ENCODE data around the gene RAP1GAP2.

Gene RAP1GAP2

DNA sequence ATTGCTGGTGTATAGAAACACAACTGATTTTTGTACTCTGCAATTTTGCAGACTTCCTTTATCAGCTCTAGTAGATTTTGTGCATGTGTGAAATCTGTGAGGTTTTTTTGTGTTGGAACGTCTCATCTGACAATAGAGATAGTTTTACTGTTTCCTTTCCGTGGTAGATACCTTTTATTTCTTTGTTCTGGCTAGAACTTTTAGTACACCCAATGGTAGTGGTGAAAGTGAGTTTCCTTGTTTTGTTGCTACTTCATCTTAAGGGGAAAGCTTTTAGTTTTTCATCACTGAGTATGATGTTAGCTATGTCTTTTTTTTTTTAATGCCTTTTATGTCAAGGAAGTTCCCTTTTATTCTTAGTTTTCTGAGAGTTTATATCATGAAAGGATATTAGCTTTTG lies 149.1 kb downstream of the RAP1GAP2 start:
- CTCF ChIA-PET = interaction anchor here (1.0 kb wide), 2 partner anchors 96 to 97 kb away, joined by 3 to 5 read pairs; no protein-coding TSS in a partner anchor

DNA sequence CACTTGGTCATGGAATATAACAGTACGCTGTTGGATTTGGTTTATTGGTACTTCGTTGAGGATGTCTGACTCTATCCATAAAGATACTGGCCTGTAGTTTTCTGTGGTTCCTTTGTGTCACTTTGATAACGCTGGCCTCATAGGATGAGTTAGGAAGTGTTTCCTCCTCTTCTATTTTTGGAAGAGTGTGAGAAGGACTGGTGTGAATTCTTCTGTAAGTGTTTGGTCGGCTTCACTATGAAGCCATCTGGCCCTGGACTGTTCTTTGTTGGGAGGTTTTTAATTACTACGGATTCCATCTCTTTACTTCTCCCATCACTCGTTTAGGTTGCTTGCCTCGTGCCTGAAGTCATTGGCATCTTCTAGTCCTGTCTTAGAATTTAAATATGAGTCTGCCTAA lies 149.9 kb downstream of the RAP1GAP2 start:
- DNase-seq (ENCODE audit: extremely low spot score) = no peak
- POLR2A ChIA-PET = no interaction called here
- CTCF ChIA-PET = no interaction called here
- TF ChIP-seq TARDBP (IDR thresholded peaks at IDR 0.05) (no peak), CTBP1 (IDR thresholded peaks at IDR 0.05; ENCODE audit: borderline replicate concordance) (no peak), LEF1 (IDR thresholded peaks at IDR 0.05; ENCODE audit: borderline replicate concordance) (no peak), FOXM1 (IDR thresholded peaks at IDR 0.05; ENCODE audit: borderline replicate concordance) (no peak), SP1 (IDR thresholded peaks at IDR 0.05) (no peak), FOXK2 (IDR thresholded peaks at IDR 0.05) (no peak), L3MBTL2 (conservative IDR thresholded peaks at IDR 0.05) (no peak), ZNF384 (IDR thresholded peaks at IDR 0.05) (no peak), ARNT (IDR thresholded peaks at IDR 0.05) (no peak), SUZ12 (IDR thresholded peaks at IDR 0.05) (no peak), BHLHE40 (IDR thresholded peaks at IDR 0.05; ENCODE audit: borderline replicate concordance) (no peak), ELF4 (IDR thresholded peaks at IDR 0.05) (no peak), HDGF (IDR thresholded peaks at IDR 0.05; ENCODE audit: borderline replicate concordance) (no peak), FOXA1 (IDR thresholded peaks at IDR 0.05) (no peak), NFRKB (IDR thresholded peaks at IDR 0.05) (no peak)
- TF ChIP-seq, protein P1, sequence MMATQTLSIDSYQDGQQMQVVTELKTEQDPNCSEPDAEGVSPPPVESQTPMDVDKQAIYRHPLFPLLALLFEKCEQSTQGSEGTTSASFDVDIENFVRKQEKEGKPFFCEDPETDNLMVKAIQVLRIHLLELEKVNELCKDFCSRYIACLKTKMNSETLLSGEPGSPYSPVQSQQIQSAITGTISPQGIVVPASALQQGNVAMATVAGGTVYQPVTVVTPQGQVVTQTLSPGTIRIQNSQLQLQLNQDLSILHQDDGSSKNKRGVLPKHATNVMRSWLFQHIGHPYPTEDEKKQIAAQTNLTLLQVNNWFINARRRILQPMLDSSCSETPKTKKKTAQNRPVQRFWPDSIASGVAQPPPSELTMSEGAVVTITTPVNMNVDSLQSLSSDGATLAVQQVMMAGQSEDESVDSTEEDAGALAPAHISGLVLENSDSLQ (IDR thresholded peaks at IDR 0.05) = no peak

More for the DNA sequence above, 149.1 kb downstream of the RAP1GAP2 start:
- no peak for TF ChIP-seq HDGF (IDR thresholded peaks at IDR 0.05; ENCODE audit: borderline replicate concordance)
- no peak for TF ChIP-seq FOXK2 (IDR thresholded peaks at IDR 0.05)
- no peak for DNase-seq (ENCODE audit: extremely low spot score)
- POLR2A ChIA-PET = no interaction called here

DNA sequence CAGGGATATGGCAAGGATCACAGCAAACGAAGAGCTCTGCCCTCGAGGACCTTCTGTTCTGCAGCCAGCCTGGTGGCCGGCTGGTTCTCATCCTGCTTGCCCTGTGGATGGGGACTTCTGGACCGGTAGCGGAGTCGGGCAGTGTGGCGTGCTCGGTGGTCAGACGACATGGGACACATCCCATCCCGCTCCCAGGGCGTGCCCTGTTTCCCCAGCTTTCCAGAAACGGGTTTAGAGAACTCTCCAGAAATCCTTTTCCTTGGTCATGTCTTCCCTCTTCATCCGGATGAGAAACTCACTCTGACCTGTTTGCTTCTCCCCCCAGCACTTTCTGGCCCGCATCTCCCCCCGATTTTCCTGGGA lies 151.3 kb downstream of the RAP1GAP2 start:
- POLR2A ChIA-PET = no interaction called here

DNA sequence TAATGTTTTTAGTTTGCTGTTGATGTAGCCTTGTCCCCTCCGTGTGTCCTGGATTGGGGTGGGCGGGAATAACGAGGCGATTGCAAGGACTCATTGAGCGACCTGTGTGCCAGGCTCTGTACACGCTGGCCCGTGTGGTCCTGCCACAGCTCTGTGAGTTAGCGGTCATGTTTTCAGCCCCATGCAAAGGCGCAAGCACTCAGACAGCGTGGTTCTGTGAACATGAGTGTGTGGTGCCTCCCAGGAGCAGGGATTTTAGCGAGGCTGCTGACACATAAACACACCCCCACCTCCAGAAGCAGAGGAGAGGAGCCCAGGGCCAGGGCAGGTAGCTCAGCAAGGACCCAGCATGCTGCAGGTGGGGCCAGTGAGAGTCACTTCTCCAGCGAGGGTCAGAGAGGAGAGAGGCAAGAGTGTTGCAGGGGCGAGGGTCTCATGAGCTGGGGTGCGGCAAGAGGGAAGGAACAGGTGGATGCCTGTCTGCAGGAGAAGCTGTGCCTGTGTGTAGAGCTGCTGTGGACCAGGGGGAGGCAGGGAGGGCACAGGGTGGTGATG lies 151.8 kb downstream of the RAP1GAP2 start:
- no peak for TF ChIP-seq SUZ12 (IDR thresholded peaks at IDR 0.05)
- no peak for TF ChIP-seq LEF1 (IDR thresholded peaks at IDR 0.05; ENCODE audit: borderline replicate concordance)
- TF ChIP-seq ARNT (IDR thresholded peaks at IDR 0.05) = no peak
- TF ChIP-seq FOXA1 (IDR thresholded peaks at IDR 0.05) = no peak
- TF ChIP-seq, protein P1 (IDR thresholded peaks at IDR 0.05) = no peak
- TF ChIP-seq L3MBTL2 (conservative IDR thresholded peaks at IDR 0.05) = no peak
- no peak for TF ChIP-seq BHLHE40 (IDR thresholded peaks at IDR 0.05; ENCODE audit: borderline replicate concordance)
- no peak for TF ChIP-seq ELF4 (IDR thresholded peaks at IDR 0.05)
- no peak for TF ChIP-seq SP1 (IDR thresholded peaks at IDR 0.05)
- no peak for TF ChIP-seq ZNF384 (IDR thresholded peaks at IDR 0.05)
- TF ChIP-seq NFRKB (IDR thresholded peaks at IDR 0.05) = no peak
- TF ChIP-seq TARDBP (IDR thresholded peaks at IDR 0.05) = no peak
- TF ChIP-seq HDGF (IDR thresholded peaks at IDR 0.05; ENCODE audit: borderline replicate concordance) = no peak
- no peak for TF ChIP-seq CTBP1 (IDR thresholded peaks at IDR 0.05; ENCODE audit: borderline replicate concordance)
- TF ChIP-seq FOXK2 (IDR thresholded peaks at IDR 0.05) = no peak
- TF ChIP-seq FOXM1 (IDR thresholded peaks at IDR 0.05; ENCODE audit: borderline replicate concordance) = no peak
- no peak for DNase-seq (ENCODE audit: extremely low spot score)
- ChIA-PET POLR2A (no interaction called here), CTCF (interaction anchor here (1.4 kb wide), 1 partner anchor 18 kb away, joined by 4 read pairs; no protein-coding TSS in a partner anchor)

More for the DNA sequence above, 151.3 kb downstream of the RAP1GAP2 start:
- DNase-seq (ENCODE audit: extremely low spot score) = no peak
- CTCF ChIA-PET = interaction anchor here (1.4 kb wide), 1 partner anchor 18 kb away, joined by 4 read pairs; no protein-coding TSS in a partner anchor
- no peak for TF ChIP-seq FOXM1 (IDR thresholded peaks at IDR 0.05; ENCODE audit: borderline replicate concordance)
- TF ChIP-seq SP1 (IDR thresholded peaks at IDR 0.05) = no peak
- no peak for TF ChIP-seq LEF1 (IDR thresholded peaks at IDR 0.05; ENCODE audit: borderline replicate concordance)
- no peak for TF ChIP-seq TARDBP (IDR thresholded peaks at IDR 0.05)
- TF ChIP-seq ZNF384 (IDR thresholded peaks at IDR 0.05) = no peak
- no peak for TF ChIP-seq SUZ12 (IDR thresholded peaks at IDR 0.05)
- TF ChIP-seq, protein P1 (IDR thresholded peaks at IDR 0.05) = no peak

DNA sequence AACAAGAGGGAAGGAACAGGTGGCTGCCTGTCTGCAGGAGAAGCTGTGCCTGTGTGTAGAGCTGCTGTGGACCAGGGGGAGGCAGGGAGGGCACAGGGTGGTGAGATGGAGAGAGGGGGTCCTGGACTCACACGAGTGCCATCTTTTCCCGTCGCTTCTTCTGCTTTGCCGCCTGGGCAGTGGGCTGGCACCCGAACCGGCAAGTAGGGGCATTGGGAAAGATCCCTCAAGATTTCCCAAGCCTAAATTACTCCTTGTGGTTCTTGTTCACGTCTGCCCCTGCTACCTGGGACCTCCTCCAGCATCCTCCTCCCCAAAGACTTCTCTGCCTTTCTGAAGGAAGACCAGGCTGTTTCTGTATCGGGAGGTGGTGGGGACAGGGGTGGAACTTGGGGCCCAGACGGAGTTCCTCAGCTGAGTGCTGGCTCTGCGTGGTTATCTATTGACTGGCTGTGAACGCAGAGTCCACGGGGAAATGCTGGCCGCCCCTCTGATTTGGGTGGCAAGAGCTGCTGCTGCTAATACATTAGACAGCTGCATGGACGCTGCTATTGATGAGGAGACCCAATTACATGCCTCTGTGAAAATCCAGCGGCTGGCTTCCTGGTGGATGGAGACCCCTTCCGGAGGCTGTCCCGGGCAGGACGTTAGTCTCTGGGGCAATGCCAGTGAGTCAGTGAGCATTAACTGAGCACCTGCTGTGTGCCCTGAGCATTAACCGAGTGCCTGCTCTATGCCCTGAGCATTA lies 152.7 kb downstream of the RAP1GAP2 start:
- DNase-seq (ENCODE audit: extremely low spot score) = no peak
- POLR2A ChIA-PET = no interaction called here
- no peak for TF ChIP-seq TARDBP (IDR thresholded peaks at IDR 0.05)
- TF ChIP-seq NFRKB (IDR thresholded peaks at IDR 0.05) = no peak
- no peak for TF ChIP-seq SUZ12 (IDR thresholded peaks at IDR 0.05)
- TF ChIP-seq FOXA1 (IDR thresholded peaks at IDR 0.05) = no peak
- TF ChIP-seq ELF4 (IDR thresholded peaks at IDR 0.05) = no peak
- TF ChIP-seq BHLHE40 (IDR thresholded peaks at IDR 0.05; ENCODE audit: borderline replicate concordance) = no peak
- TF ChIP-seq SP1 (IDR thresholded peaks at IDR 0.05) = no peak
- TF ChIP-seq CTBP1 (IDR thresholded peaks at IDR 0.05; ENCODE audit: borderline replicate concordance) = no peak
- TF ChIP-seq, protein P1 (IDR thresholded peaks at IDR 0.05) = no peak
- TF ChIP-seq L3MBTL2 (conservative IDR thresholded peaks at IDR 0.05) = no peak
- CTCF ChIA-PET = interaction anchor here (1.4 kb wide), 1 partner anchor 19 kb away, joined by 4 read pairs; no protein-coding TSS in a partner anchor

All from HEK293T (cell line).